HG03354 (cell line): ENCODE results near the gene HIF3A.
"Not testable (repeated sequence)": the region's sequence is repeated elsewhere in the genome, so short reads cannot be mapped to it uniquely, and the experiment has no call there.

Source experiments
- ATAC-seq: cut with Tn5 transposase; IDR thresholded peaks from one replicate; pipeline ENCODE4 v1.9.1; 2021; ENCODE audit warnings: mild to moderate bottlenecking; ENCODE audit not compliant: unreplicated experiment, poor library complexity, severe bottlenecking

HIF3A gene

GRCh38 chr19:46296722-46297461 lies at the start of gene HIF3A:
HIF3A (plus strand) TSS chr19:46297042; CDS start chr19:46297077, 35 bp downstream.
- no peak for ATAC-seq

- ATAC-seq, result no peak
Measured at GRCh38 chr19:46250076-46250735, 46.6 kb upstream of the HIF3A start.

DNA sequence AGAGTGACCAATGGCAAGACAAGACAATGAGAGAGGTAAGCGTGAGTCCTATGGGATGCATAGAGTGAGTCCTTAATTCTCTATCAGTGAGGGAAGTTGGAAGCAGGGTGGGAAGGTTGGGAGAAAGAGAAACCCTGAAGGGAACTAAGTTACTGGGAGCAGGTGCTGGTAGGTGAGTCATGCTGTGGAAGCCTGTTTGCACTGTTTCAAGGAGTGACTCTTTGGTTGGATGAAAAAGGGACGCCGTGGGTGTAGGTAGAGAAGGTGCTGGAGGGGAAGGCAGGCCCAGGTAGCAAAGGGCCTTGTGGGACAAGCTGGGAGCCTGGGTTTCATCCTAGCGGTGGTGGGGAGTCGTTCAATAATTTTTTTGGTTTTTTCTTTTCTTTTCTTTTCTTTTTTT lies 45.4 kb upstream of the HIF3A start:
- ATAC-seq, result no peak

DNA sequence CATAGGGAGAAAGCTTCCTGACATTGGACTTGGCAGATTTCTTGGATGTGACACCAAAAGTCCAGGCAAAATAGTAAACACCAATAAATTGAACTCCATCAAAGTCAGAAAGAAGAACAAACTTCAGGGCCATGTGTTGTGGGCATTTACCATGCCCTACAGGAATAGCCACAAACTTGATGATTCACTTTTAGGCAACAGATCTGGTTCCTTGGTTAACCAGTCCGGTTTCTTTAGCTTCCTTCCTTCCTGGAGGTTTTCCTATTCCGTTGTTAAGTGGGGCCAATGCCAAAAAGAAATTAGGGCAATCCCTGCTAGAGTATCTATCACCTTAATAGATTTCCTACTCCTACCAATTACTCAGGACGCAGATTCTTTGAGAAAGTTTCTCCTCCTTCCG lies 42.1 kb upstream of the HIF3A start:
- no peak for ATAC-seq

DNA sequence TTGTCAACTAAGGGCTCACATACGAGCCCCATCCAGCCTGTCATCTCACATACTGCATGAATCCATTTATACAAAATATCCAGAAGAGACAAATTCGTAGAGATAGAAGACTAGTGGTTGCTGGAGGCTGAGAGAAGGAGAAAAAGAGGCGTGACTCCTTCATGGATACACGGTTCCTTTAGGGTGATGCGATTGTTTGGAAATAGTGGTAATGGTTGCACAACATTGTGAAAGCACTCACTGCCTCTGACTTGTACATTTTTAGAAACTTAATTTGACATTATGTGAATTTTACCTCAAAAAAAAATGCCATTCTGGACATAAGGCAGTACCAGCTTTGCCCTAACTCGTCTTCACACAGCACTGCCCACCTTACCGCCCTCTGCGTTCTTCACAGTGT lies 40.0 kb upstream of the HIF3A start:
- ATAC-seq, result no peak

DNA sequence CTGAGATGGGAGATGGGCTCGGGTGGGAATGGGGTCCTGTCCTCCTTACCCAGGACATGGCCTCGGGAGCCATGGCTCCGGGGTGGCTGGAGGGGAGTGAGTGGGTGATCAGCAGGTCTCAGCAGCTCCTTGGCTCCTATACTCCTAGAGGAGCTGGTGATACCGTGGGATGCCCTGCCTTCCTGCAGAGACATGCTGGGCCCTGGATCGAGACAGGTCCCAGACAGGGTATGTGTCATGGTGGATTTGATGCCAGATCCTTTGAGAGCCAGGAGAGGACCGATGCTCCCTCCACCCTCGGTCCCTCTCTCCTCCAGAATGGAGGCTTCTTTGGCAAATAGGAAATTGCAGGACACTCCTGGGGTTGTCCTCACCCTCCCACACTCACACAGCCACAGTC lies 35.3 kb upstream of the HIF3A start:
- not testable (repeated sequence) for ATAC-seq

DNA sequence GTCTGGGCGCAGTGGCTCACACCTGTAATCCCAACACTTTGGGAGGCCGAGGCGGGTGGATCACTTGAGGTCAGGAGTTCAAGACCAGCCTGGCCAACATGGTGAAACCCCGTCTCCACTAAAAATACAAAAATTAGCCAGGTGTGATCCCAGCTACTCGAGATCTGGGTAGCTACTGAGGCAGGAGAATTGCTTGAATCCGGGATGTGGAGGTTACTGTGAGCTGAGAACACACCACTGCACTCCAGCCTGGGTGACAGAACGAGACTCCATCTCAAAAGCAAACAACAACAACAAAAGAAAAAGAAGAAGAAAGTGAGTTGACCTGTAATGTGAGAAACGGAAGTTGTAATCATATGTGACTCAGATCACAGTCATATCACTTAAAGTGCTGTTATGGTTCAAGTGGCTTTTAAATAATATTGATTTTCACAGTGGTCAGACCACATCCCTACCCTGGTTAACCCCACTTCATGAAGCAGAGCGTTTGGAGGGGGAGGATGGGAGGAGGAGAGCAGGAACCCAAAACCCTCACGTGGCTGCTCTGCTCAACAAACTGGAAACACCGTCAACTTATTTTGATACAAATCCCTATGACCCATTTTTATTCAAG lies 34.1 kb upstream of the HIF3A start:
- not testable (repeated sequence) for ATAC-seq

- ATAC-seq, result not testable (repeated sequence)
Measured at GRCh38 chr19:46264801-46265200, 32.0 kb upstream of the HIF3A start.

DNA sequence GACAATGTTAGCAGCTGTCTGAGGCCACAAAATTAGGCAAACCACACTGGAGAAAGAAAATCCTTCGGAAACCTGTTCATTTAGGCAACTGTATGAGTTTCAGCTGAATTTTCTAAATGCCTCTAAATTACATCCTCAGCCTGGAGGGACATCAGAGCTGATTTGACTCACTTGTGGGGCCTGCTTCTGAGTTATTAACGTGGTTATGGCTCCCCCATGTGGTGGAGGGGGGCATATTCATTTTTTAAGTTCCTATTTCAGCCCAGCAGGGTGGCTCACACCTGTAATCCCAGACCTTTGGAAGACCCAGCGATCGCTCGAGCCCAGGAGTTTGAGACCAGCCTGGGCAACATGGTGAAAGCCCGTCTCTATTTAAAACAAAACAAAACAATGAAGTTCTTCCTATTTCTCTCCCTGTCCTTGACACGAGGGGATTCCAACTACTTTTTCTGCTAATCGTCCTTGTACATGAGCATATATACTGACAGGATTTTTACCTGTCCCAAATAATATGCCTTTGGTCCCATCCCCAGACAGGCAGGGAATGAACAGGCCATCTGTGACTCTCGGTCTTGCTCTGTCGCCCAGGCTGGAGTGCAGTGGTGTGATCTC lies 31.5 kb upstream of the HIF3A start:
- no peak for ATAC-seq

DNA sequence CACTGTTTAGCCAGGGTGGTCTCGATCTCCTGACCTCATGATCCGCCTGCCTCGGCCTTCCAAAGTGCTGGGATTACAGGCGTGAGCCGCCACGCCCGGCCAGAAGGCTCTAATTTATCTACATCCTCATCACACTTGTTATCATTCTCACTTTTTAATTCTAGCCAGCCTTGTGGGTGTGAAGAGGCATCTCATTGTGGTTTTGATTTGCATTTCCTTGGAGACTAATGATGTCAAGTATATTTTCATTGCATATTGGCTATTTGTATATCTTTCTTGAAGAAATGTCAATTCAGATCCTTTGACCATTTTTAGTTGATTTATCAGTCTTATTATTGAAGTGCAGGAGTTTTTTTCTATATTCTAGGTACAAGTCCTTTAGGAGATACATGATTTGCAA lies 27.7 kb upstream of the HIF3A start:
- ATAC-seq, result no peak

GRCh38 chr19:46270521-46271256 lies 26.2 kb upstream of the HIF3A start:
- ATAC-seq, result no peak

DNA sequence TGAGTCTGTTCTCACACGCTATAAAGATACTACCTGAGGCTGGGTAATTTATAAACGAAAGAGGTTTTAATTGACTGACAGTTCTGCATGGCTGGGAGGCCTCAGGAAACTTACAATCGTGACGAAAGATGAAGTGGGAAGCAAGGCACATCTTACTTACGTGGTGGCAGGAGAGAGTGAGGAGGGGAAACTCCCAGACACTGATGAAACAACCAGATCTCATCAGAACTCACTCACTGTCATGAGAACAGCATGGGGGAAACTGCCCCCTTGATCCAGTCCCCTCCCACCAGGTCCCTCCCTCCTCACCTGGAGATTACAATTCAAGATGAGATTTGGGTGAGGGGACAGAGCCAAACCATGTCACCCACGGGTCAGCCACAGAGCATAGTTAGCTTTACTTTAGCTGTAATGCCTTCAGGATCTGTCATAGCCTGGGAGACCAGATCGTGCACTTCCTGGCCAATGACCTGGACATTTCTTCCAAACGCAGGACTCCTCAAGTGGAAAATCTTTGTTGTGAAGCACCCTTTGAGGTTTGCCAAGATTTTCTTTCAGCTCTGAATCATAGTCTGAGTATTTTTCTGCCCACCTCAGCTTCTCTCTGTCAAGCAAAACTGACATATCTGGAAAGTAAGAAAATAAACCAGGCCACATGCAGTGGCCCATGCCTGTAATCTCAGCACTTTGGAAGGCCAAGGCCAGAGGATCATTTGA lies 25.2 kb upstream of the HIF3A start:
- ATAC-seq, result no peak

DNA sequence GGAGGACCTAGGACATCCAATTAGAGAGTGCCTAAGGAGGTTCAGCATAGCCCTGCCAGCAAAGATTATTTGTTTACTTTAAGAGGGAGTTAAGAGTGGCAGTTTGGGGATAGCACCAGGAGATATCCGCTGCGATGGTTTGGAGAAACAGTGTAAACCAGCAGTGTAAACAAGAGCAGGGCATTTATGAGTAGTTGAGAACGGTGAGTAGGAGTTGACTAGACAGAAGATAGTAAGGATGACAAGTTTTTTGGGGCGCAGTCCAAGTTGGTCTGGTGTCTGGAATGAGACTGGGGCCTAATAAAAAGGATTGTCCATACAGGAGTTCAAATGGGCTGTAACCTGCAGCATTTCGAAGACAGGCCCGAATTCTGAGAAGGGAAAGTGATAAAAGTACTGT lies 22.9 kb upstream of the HIF3A start:
- ATAC-seq, result not testable (repeated sequence)

- no peak for ATAC-seq
Measured at GRCh38 chr19:46279177-46279576, 17.7 kb upstream of the HIF3A start.

GRCh38 chr19:46283771-46284170 lies 13.1 kb upstream of the HIF3A start:
- ATAC-seq, result no peak

- ATAC-seq, result no peak
Measured at GRCh38 chr19:46284635-46285034, 12.2 kb upstream of the HIF3A start.

GRCh38 chr19:46287585-46287984 lies 9.3 kb upstream of the HIF3A start:
- no peak for ATAC-seq

- ATAC-seq, result no peak
Measured at GRCh38 chr19:46288896-46289588, 7.8 kb upstream of the HIF3A start.
